Small intestine (tissue), 7 donors: ENCODE measurements around the gene DTWD2. TPM values are rescaled to one million over a fixed set of nuclear protein-coding genes. Genes with fewer than 3 reads are reported as not detected.

ENCODE experiments used
- DNase-seq, 2 donors: peaks; one replicate each; pipeline versions ENCODE4 v3.0.0 to v3.0.0-alpha.2; 2013
- FAIRE-seq: peaks from 2 replicates; lab custom pipeline; 2012; peaks lifted over from hg19 to GRCh38; lab: Jason Lieb, UNC
- H3K27ac ChIP-seq, 3 donors: one replicate each; pipeline ENCODE4 v1.5.1; 2013; ENCODE audit warnings: low read length in 2 of 3, mild to moderate bottlenecking in 2 of 3, control low read depth in 1 of 3, inconsistent platforms in 1 of 3, low read depth in 1 of 3, moderate library complexity in 1 of 3
- H3K27me3 ChIP-seq, 3 donors: one replicate each; pipeline ENCODE4 v1.6.1; 2013; ENCODE audit warnings: low read length in 3 of 3, inconsistent platforms in 1 of 3; ENCODE audit not compliant: control insufficient read depth in 3 of 3, insufficient read depth in 3 of 3
- H3K36me3 ChIP-seq, 3 donors: one replicate each; pipeline ENCODE4 v1.6.1; 2013; ENCODE audit warnings: low read length in 3 of 3, inconsistent platforms in 1 of 3, low read depth in 1 of 3, mild to moderate bottlenecking in 1 of 3, moderate library complexity in 1 of 3; ENCODE audit not compliant: control insufficient read depth in 3 of 3, insufficient read depth in 2 of 3
- H3K4me1 ChIP-seq, 3 donors: one replicate each; pipeline ENCODE4 v1.6.1; 2013; ENCODE audit warnings: low read length in 2 of 3, inconsistent platforms in 1 of 3, low read depth in 1 of 3, mild to moderate bottlenecking in 1 of 3, moderate library complexity in 1 of 3; ENCODE audit not compliant: control insufficient read depth in 3 of 3, insufficient read depth in 2 of 3
- H3K4me3 ChIP-seq, 3 donors: one replicate each; pipeline ENCODE4 v1.5.1; 2013; ENCODE audit warnings: low read length in 3 of 3, control low read depth in 1 of 3, inconsistent platforms in 1 of 3, low read depth in 1 of 3, mild to moderate bottlenecking in 1 of 3, moderate library complexity in 1 of 3
- H3K9me3 ChIP-seq, 2 donors: one replicate each; pipeline ENCODE4 v1.6.1; 2013; ENCODE audit warnings: low read depth in 1 of 2, low read length in 1 of 2; ENCODE audit not compliant: control insufficient read depth in 2 of 2, insufficient read depth in 1 of 2
- WGBS, 3 donors: extraction: QIAGEN DNeasy Blood & Tissue Kit; methylation state at CpG; one replicate each; pipeline ENCODE4 v1.1.7; 2013; 5-methylcytosine and 5-hydroxymethylcytosine counted together
- polyA plus RNA-seq, 4 donors: library from polyadenylated mRNA; stranded (reverse) in 3 of 4; unstranded in 1 of 4; fragments of 200-250 nt in 3 of 4; fragments of 120-200 nt in 1 of 4; gene quantifications; one replicate each; pipeline versions ENCODE4 v1.2.1 to v1.2.3, GENCODE V29; 2013
- donor health status: healthy with polysubstance abuse.
- donor health status: control.
- donor health status: control.
- donor health status: Bipolar disorder and iron deficiency.
- donor health status: healthy.

Gene DTWD2
- polyA plus RNA-seq, 4 donors: 1.3 to 5.8 (median 2.4) TPM

- Histone ChIP-seq H3K36me3 (no peaks in the 10 kb centered on the region), H3K4me3 (no peak overlapping the region), H3K4me1 (peaks cover 0 to 7% (median 0%) of the 10 kb centered on the region in 3 donors), H3K9me3 (no peaks in the 10 kb centered on the region), H3K27ac (no peak overlapping the region), H3K27me3 (no peaks in the 10 kb centered on the region)
- FAIRE-seq (no peak), DNase-seq (peak; percentile 64)
- 31 to 42% (median 40%) methylated on average over 7 of the region's 7 CpGs for WGBS, 3 donors
Measured at GRCh38 chr5:118791926-118792734, 196.2 kb downstream of the DTWD2 start.

- no peak for DNase-seq
- H3K36me3 ChIP-seq: no peaks in the 10 kb centered on the region
- H3K4me3 ChIP-seq: no peak overlapping the region
- no peaks in the 10 kb centered on the region for H3K9me3 ChIP-seq
- peaks cover 0 to 7% (median 0%) of the 10 kb centered on the region in 3 donors for H3K4me1 ChIP-seq
- no peaks in the 10 kb centered on the region for H3K27me3 ChIP-seq
- no peak overlapping the region for H3K27ac ChIP-seq
- no peak for FAIRE-seq
Measured at GRCh38 chr5:118789366-118789765, 199.0 kb downstream of the DTWD2 start.

- 47 to 74% (median 64%) methylated on average over 2 of the region's 2 CpGs for WGBS, 3 donors
- Histone ChIP-seq H3K27ac (no peak overlapping the region), H3K27me3 (no peaks in the 10 kb centered on the region), H3K4me3 (no peak overlapping the region), H3K4me1 (peaks cover 0 to 7% (median 0%) of the 10 kb centered on the region in 3 donors), H3K36me3 (no peaks in the 10 kb centered on the region), H3K9me3 (no peaks in the 10 kb centered on the region)
- FAIRE-seq: no peak
- DNase-seq: no peak
Measured at GRCh38 chr5:118788351-118788750, 200.0 kb downstream of the DTWD2 start.

Other genes with a start within 250 kb of the DTWD2 start
- gene DMXL1, start 82.5 kb upstream of the DTWD2 start, polyA plus RNA-seq: 10 to 100 TPM in 3 of 4 donors, 1 to 10 TPM in 1; 8.1 to 33.1 (median 18.8) TPM